Spleen (tissue), 13 donors: Measurements from ENCODE around the gene CPAMD8. TPM values are rescaled to one million over a fixed set of nuclear protein-coding genes. Genes with fewer than 3 reads are reported as not detected.

ENCODE experiments used
- DNase-seq: peaks from one replicate; pipeline ENCODE4 v3.0.0-alpha.2; 2020
- H3K27ac ChIP-seq, 8 donors: fragments of 200-600 bp; sonication (generic) in 7 of 8; 1 replicate in 4 of 8; 2 replicates in 4 of 8; pipeline versions ENCODE4 v1.5.0 to v1.8.0; 2016 to 2021; ENCODE audit warnings: inconsistent platforms in 4 of 8, mild to moderate bottlenecking in 4 of 8, moderate library complexity in 1 of 8
- H3K27me3 ChIP-seq, 7 donors: fragments of 200-600 bp; sonication (generic) in 6 of 7; replicated peaks in 1 of 7; 1 replicate in 4 of 7; 2 replicates in 3 of 7; pipeline versions ENCODE4 v1.5.0 to v1.8.0; 2016 to 2021; ENCODE audit warnings: inconsistent platforms in 3 of 7, mild to moderate bottlenecking in 1 of 7
- H3K36me3 ChIP-seq, 6 donors: fragments of 200-600 bp; sonication (generic) in 5 of 6; 1 replicate in 4 of 6; 2 replicates in 2 of 6; pipeline versions ENCODE4 v1.5.0 to v1.8.0; 2016 to 2021; ENCODE audit warnings: inconsistent platforms in 2 of 6
- H3K4me1 ChIP-seq, 6 donors: fragments of 200-600 bp; sonication (generic) in 5 of 6; 1 replicate in 3 of 6; 2 replicates in 3 of 6; pipeline versions ENCODE4 v1.5.0 to v1.8.0; 2016 to 2021; ENCODE audit warnings: inconsistent platforms in 3 of 6
- H3K4me3 ChIP-seq, 8 donors: fragments of 200-600 bp; sonication (generic) in 7 of 8; 1 replicate in 4 of 8; 2 replicates in 4 of 8; pipeline versions ENCODE4 v1.5.0 to v1.8.0; 2016 to 2021; ENCODE audit warnings: inconsistent platforms in 4 of 8, mild to moderate bottlenecking in 4 of 8, moderate library complexity in 2 of 8
- H3K9me3 ChIP-seq, 8 donors: fragments of 200-600 bp; sonication (generic) in 7 of 8; 1 replicate in 4 of 8; 2 replicates in 4 of 8; pipeline versions ENCODE4 v1.5.0 to v1.8.0; 2016 to 2021; ENCODE audit warnings: inconsistent platforms in 4 of 8
- POLR2A ChIP-seq, 3 donors: fragments of 450-650 bp; IDR thresholded peaks; one replicate each; pipeline ENCODE4 v1.5.1; 2017; ENCODE audit warnings: antibody characterized with exemption in 3 of 3, mild to moderate bottlenecking in 1 of 3
- POLR2AphosphoS5 ChIP-seq, 3 donors: sonication (generic); formaldehyde crosslinking; IDR thresholded peaks; one replicate each; pipeline ENCODE4 v1.5.1; 2017; ENCODE audit warnings: antibody characterized with exemption in 3 of 3
- WGBS, 5 donors: extraction: QIAGEN DNeasy Blood & Tissue Kit in 3 of 5; methylation state at CpG; one replicate each; pipeline versions ENCODE4 v1.1.5 to v1.1.7; 2013 to 2018; 5-methylcytosine and 5-hydroxymethylcytosine counted together
- intact Hi-C: fragments of 100-400 bp; cut with DNase I; formaldehyde crosslinking; loops from one replicate; pipeline ENCODE4 v1.15.0; 2023; ENCODE audit warnings: low total_unique reads
- long read RNA-seq, 2 donors: transcript quantifications; one replicate each; lab custom pipeline, GENCODE V29; 2026
- polyA plus RNA-seq, 3 donors: library from polyadenylated mRNA; stranded (reverse); fragments of 200-250 nt; gene quantifications; one replicate each; pipeline ENCODE4 v1.2.1, GENCODE V29; 2013
- total RNA-seq, 7 donors: library from RNA; depleted of rRNA in 3 of 7; stranded (reverse); fragments of >200 nt in 3 of 7; fragmentation: NEBNext Ultra II Directional in 4 of 7; extraction: Animal tissue kit (Norgen Biotek cat#: 25700) in 4 of 7; gene quantifications; one replicate each; pipeline versions ENCODE4 v1.1.0 to v1.2.1, GENCODE V29; 2016 to 2021
- TF ChIP-seq, protein P1 (sequence below), 11 experiments: fragments of 200-600 bp in 7 of 11; fragments of 450-650 bp in 4 of 11; sonication (generic) in 4 of 11; IDR thresholded peaks in 8 of 11; conservative IDR thresholded peaks in 3 of 11; 1 replicate in 7 of 11; 2 replicates in 4 of 11; pipeline versions ENCODE4 v1.4.0 to v1.8.0; 2016 to 2021; ENCODE audit warnings: antibody characterized with exemption in 11 of 11, inconsistent platforms in 4 of 11, mild to moderate bottlenecking in 1 of 11
- donor health status: healthy with polysubstance abuse.
- donor health status: DM: no; HTN: no; CAD: no; lungs with moderate emphysema.
- donor health status: DM: no; HTN: no; CAD: no.
- donor health status: Bipolar disorder and iron deficiency.
- donor health status: healthy.
- donor health status: DM: no; HTN: no; CAD: no.
- donor health status: DM: yes; HTN: yes; CAD: no.

Gene CPAMD8
- 10 to 100 TPM in 5 of 7 donors, 1 to 10 TPM in 2; 4.5 to 18.7 (median 12.0) TPM for total RNA-seq
- polyA plus RNA-seq: 1 to 10 TPM; 2.1 to 4.4 (median 4.1) TPM
- long read RNA-seq, donor 1: 0 reads
- long read RNA-seq, donor 2, partial matches to known transcripts: 0 of 3 reads
- long read RNA-seq, donor 2, other reads (novel, unspliced or antisense): 0 of 3 reads

GRCh38 chr19:17026706-17027534 is at the start of gene CPAMD8:
TSS of gene CPAMD8 (minus strand) at chr19:17026810. CDS start at chr19:17026642, 168 bp downstream.
- Histone ChIP-seq H3K4me3 (peak within 1 kb of the TSS in 7 of 8 donors; percentile 3 to 63 (median 21)), H3K4me1 (peaks cover 4 to 30% (median 9%) of the 10 kb centered on the region in 6 donors), H3K27ac (no peak within 1 kb of the TSS), H3K9me3 (peaks cover 2 to 28% (median 20%) of the 10 kb centered on the region in 8 donors), H3K36me3 (no peaks in the 10 kb centered on the region), H3K27me3 (peaks cover 0 to 71% (median 36%) of the 10 kb centered on the region in 7 donors)
- intact Hi-C loops: no loop called here
- no peak for DNase-seq
- TF ChIP-seq POLR2AphosphoS5 (IDR thresholded peaks at IDR 0.05) (no peak), POLR2A (IDR thresholded peaks at IDR 0.05) (no peak)
- TF ChIP-seq, protein P1, sequence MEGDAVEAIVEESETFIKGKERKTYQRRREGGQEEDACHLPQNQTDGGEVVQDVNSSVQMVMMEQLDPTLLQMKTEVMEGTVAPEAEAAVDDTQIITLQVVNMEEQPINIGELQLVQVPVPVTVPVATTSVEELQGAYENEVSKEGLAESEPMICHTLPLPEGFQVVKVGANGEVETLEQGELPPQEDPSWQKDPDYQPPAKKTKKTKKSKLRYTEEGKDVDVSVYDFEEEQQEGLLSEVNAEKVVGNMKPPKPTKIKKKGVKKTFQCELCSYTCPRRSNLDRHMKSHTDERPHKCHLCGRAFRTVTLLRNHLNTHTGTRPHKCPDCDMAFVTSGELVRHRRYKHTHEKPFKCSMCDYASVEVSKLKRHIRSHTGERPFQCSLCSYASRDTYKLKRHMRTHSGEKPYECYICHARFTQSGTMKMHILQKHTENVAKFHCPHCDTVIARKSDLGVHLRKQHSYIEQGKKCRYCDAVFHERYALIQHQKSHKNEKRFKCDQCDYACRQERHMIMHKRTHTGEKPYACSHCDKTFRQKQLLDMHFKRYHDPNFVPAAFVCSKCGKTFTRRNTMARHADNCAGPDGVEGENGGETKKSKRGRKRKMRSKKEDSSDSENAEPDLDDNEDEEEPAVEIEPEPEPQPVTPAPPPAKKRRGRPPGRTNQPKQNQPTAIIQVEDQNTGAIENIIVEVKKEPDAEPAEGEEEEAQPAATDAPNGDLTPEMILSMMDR (IDR thresholded peaks at IDR 0.05 in 8 of 11, conservative IDR thresholded peaks at IDR 0.05 in 3 of 11): no peak
- WGBS, 5 donors: 8 to 21% (median 13%) methylated on average over 31 to 67 of the region's 67 CpGs

- 0 to 1% (median 1%) methylated on average over 43 of the region's 43 CpGs for WGBS, 5 donors
- Histone ChIP-seq H3K27ac (peak overlapping the region; percentile 75 to 97 (median 90)), H3K36me3 (peaks cover 0 to 36% (median 6%) of the 10 kb centered on the region in 6 donors), H3K4me3 (peak overlapping the region; percentile 57 to 96 (median 86)), H3K27me3 (no peaks in the 10 kb centered on the region), H3K4me1 (peaks cover 46 to 75% (median 65%) of the 10 kb centered on the region in 6 donors), H3K9me3 (no peaks in the 10 kb centered on the region)
- intact Hi-C loops: loop anchor here (5.0 kb wide), 1 partner anchor 51 kb away; no protein-coding TSS in a partner anchor
- TF ChIP-seq, protein P1 (IDR thresholded peaks at IDR 0.05 in 8 of 11, conservative IDR thresholded peaks at IDR 0.05 in 3 of 11): no peak
- TF ChIP-seq POLR2AphosphoS5 (IDR thresholded peaks at IDR 0.05) (no peak), POLR2A (IDR thresholded peaks at IDR 0.05) (no peak)
- DNase-seq: peak; percentile 92
Measured at GRCh38 chr19:17075864-17076542, 49.4 kb upstream of the CPAMD8 start.

DNA sequence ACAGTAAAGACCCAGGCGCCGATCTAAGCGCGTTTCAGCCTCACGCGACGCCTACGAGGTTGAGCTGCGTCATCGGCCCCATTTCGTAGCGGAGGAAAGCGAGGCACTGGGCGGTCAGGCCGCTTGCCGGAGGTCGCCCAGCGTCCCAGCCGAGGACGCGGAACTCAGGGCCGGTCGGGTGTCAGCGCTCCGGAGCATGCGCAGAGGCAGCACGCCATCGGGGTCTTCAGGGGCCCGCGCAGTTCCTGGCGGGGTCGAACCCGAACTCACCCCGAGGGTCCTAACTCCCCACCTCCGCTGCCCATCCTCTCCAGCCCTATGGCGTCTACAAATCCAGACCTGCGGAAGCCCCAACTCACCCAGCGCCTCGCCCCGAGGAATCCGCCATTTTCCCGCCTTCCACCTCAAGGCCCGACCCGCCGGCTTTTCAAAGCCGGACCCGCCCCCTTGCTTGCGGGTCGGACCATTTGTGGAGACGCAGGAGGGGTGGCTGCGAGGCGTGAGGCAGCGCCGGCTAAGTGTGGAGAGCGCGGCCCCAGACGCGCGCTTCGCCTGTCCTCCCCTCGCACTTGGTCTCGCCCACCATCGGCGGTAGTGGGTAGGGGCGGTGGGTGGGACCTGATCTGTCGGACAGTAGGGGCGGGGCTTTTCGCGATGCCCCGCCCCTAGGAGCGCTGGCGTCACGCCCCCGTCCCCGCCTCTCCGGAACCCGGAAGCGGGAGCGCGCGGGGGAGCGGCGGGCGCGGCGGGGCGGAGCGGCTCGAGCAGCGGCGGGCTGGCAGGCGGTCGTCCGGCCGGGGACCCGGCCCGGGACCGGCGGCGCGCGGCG is 48.6 kb upstream of the CPAMD8 start, which contains the start of the genes HAUS8 and MYO9B:
TSS of gene HAUS8 (minus strand) at position 418 of the 829 bp plus-strand sequence. CDS start at position 388, 30 bp downstream.
TSS of gene MYO9B (plus strand) at position 743 of the 829 bp plus-strand sequence. CDS start 25,941 bp downstream, outside the sequence.
- WGBS, 5 donors: 0% methylated on average over 27 to 103 of the region's 103 CpGs
- Histone ChIP-seq H3K9me3 (no peaks in the 10 kb centered on the region), H3K36me3 (peaks cover 0 to 44% (median 10%) of the 10 kb centered on the region in 6 donors), H3K27me3 (no peaks in the 10 kb centered on the region), H3K4me3 (peak within 1 kb of the TSS; percentile 59 to 96 (median 90)), H3K27ac (peak within 1 kb of the TSS; percentile 81 to 97 (median 90)), H3K4me1 (peaks cover 39 to 73% (median 57%) of the 10 kb centered on the region in 6 donors)
- intact Hi-C loops: loop anchor here (5.0 kb wide), 1 partner anchor 52 kb away; no protein-coding TSS in a partner anchor
- peak in 2 of 3 donors; percentile 47 to 61 for TF ChIP-seq POLR2A (IDR thresholded peaks at IDR 0.05)
- peak; percentile 85 to 94 (median 90) for TF ChIP-seq POLR2AphosphoS5 (IDR thresholded peaks at IDR 0.05)
- TF ChIP-seq, protein P1 (IDR thresholded peaks at IDR 0.05 in 8 of 11, conservative IDR thresholded peaks at IDR 0.05 in 3 of 11): peak in 2 of 11 experiments; percentile 17 to 18
- DNase-seq: peak; percentile 100
